Cardiac fibroblast (primary cell): ENCODE results near the gene AUH.

Source experiments
- DNase-seq, 2 donors: peaks; one replicate each; pipeline versions ENCODE4 v3.0.0 to v3.0.0-alpha.2; 2010; ENCODE audit warnings: low read depth in 2 of 2
- H3K4me3 ChIP-seq, 2 donors: replicated peaks in 1 of 2; 1 replicate in 1 of 2; 2 replicates in 1 of 2; pipeline ENCODE4 v1.5.1; 2011; ENCODE audit warnings: low read depth in 2 of 2, low read length in 2 of 2, mild to moderate bottlenecking in 2 of 2, moderate library complexity in 1 of 2
- TF ChIP-seq, protein P1 (sequence below): IDR thresholded peaks from one replicate; pipeline ENCODE4 v1.5.1; 2011; ENCODE audit warnings: low read depth, mild to moderate bottlenecking, low read length, inconsistent platforms

Gene AUH

DNA sequence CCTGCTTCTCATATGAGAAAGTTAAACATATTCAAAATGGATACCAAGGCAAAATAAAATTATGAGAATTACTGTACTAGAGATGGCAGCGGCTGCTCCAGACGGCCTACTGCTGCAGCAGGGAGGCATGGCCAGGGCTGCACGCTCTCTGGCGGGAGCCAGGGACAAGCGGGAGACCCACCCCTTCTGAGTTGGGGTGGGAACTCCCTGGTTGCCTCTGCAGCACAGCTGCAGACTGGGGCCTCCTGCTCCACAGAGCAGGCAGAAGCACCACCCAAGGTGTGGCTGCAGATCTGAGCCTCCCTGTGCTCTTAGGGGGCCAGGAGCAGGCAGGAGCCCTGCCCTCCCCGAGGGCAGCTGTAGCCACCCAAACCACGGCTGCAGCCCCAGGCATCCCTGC lies 2.3 kb upstream of the AUH start:
- TF ChIP-seq, protein P1, sequence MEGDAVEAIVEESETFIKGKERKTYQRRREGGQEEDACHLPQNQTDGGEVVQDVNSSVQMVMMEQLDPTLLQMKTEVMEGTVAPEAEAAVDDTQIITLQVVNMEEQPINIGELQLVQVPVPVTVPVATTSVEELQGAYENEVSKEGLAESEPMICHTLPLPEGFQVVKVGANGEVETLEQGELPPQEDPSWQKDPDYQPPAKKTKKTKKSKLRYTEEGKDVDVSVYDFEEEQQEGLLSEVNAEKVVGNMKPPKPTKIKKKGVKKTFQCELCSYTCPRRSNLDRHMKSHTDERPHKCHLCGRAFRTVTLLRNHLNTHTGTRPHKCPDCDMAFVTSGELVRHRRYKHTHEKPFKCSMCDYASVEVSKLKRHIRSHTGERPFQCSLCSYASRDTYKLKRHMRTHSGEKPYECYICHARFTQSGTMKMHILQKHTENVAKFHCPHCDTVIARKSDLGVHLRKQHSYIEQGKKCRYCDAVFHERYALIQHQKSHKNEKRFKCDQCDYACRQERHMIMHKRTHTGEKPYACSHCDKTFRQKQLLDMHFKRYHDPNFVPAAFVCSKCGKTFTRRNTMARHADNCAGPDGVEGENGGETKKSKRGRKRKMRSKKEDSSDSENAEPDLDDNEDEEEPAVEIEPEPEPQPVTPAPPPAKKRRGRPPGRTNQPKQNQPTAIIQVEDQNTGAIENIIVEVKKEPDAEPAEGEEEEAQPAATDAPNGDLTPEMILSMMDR = no peak
- DNase-seq = no peak
- H3K4me3 ChIP-seq = no peak overlapping the region

- no peak for DNase-seq
- TF ChIP-seq, protein P1 = no peak
- H3K4me3 ChIP-seq = peak overlapping the region in 1 of 2 donors; percentile 24
Measured at GRCh38 chr9:91362051-91362611, 413 bp upstream of the AUH start.

- TF ChIP-seq, protein P1 = no peak
- peak overlapping the region; percentile 85 to 90 for H3K4me3 ChIP-seq
- DNase-seq = no peak
Measured at GRCh38 chr9:91360551-91361290, 997 bp downstream of the AUH start.

- TF ChIP-seq, protein P1 = no peak
- H3K4me3 ChIP-seq = peak overlapping the region in 1 of 2 donors; percentile 85
- DNase-seq = no peak
Measured at GRCh38 chr9:91359734-91360470, 1.8 kb downstream of the AUH start.

- no peak for DNase-seq
- H3K4me3 ChIP-seq = no peak overlapping the region
- TF ChIP-seq, protein P1 = no peak
Measured at GRCh38 chr9:91359083-91359482, 2.6 kb downstream of the AUH start.

- DNase-seq = no peak
- TF ChIP-seq, protein P1 = no peak
- no peak overlapping the region for H3K4me3 ChIP-seq
Measured at GRCh38 chr9:91354881-91355280, 6.8 kb downstream of the AUH start.
